H1 (cell line): Measurements from ENCODE around the gene CPTP. TPM values are rescaled to one million over a fixed set of nuclear protein-coding genes. Genes with fewer than 3 reads are reported as not detected.

Experiments used
- CTCF ChIA-PET: fragments of 300-600 bp; sonication (Branson Sonifier 250); formaldehyde crosslinking; loops from one replicate; lab custom pipeline; 2021; ENCODE audit not compliant: partially characterized antibody; lab: Charles Lee
- POLR2A ChIA-PET: fragments of 300-600 bp; sonication (Branson Sonifier 250); formaldehyde crosslinking; loops from one replicate; lab custom pipeline; 2021; ENCODE audit warnings: inconsistent platforms; ENCODE audit not compliant: partially characterized antibody; lab: Charles Lee
- DNase-seq, 2 experiments: peaks; one replicate each; pipeline versions ENCODE4 v3.0.0 to v3.0.0-alpha.2; 2010 to 2022; ENCODE audit warnings: low spot score in 2 of 2, low read depth in 1 of 2, mixed read lengths in 1 of 2
- FAIRE-seq: peaks from 2 replicates; lab custom pipeline; 2011; peaks lifted over from hg19 to GRCh38; lab: Jason Lieb, UNC
- H2AFZ ChIP-seq: 2 replicates; pipeline ENCODE4 v1.8.1; 2012; ENCODE audit warnings: low read length, inconsistent platforms
- H2AK5ac ChIP-seq: 2 replicates; pipeline ENCODE4 v1.6.1; 2013; ENCODE audit warnings: low read depth, low read length
- H2BK120ac ChIP-seq: replicated peaks from 2 replicates; pipeline ENCODE3; 2013; ENCODE audit warnings: low read depth, low read length, inconsistent platforms
- H2BK12ac ChIP-seq: 2 replicates; pipeline ENCODE4 v1.6.1; 2013; ENCODE audit warnings: low read depth, low read length
- H2BK15ac ChIP-seq: 2 replicates; pipeline ENCODE4 v1.6.1; 2013; ENCODE audit warnings: low read length
- H2BK20ac ChIP-seq: 2 replicates; pipeline ENCODE4 v1.6.1; 2013; ENCODE audit warnings: low read length
- H2BK5ac ChIP-seq: 2 replicates; pipeline ENCODE4 v1.6.1; 2013; ENCODE audit warnings: low read depth, low read length
- H3K14ac ChIP-seq: 2 replicates; pipeline ENCODE4 v1.6.1; 2013; ENCODE audit warnings: inconsistent platforms; ENCODE audit not compliant: insufficient read length
- H3K18ac ChIP-seq: 2 replicates; pipeline ENCODE4 v1.6.1; 2013; ENCODE audit warnings: low read length; ENCODE audit errors: extremely low read depth
- H3K23ac ChIP-seq: 2 replicates; pipeline ENCODE4 v1.6.1; 2013; ENCODE audit warnings: inconsistent platforms; ENCODE audit not compliant: insufficient read length
- H3K23me2 ChIP-seq: 2 replicates; pipeline ENCODE4 v1.6.1; 2013; ENCODE audit warnings: low read depth, low read length
- H3K27ac ChIP-seq: 2 replicates; pipeline ENCODE4 v1.6.1; 2011; ENCODE audit warnings: low read depth, low read length, inconsistent platforms
- H3K27me3 ChIP-seq, 4 experiments: replicated peaks in 1 of 4; 1 replicate in 1 of 4; 2 replicates in 3 of 4; pipeline versions ENCODE4 v1.6.1 to v1.8.1; 2011 to 2013; ENCODE audit warnings: low read length in 3 of 4, mild to moderate bottlenecking in 3 of 4, inconsistent platforms in 2 of 4, mixed read lengths in 2 of 4, moderate library complexity in 1 of 4; ENCODE audit not compliant: control insufficient read depth in 3 of 4, insufficient read depth in 3 of 4; ENCODE audit errors: extremely low read depth in 1 of 4
- H3K36me3 ChIP-seq, 4 experiments: 2 replicates each; pipeline versions ENCODE4 v1.6.1 to v1.8.1; 2011 to 2013; ENCODE audit warnings: mild to moderate bottlenecking in 4 of 4, low read length in 3 of 4, moderate library complexity in 2 of 4, control low read depth in 1 of 4, inconsistent platforms in 1 of 4; ENCODE audit not compliant: insufficient read depth in 4 of 4, control insufficient read depth in 2 of 4
- H3K4ac ChIP-seq: replicated peaks from 2 replicates; pipeline ENCODE3; 2013; ENCODE audit warnings: low read length, low read depth, mixed read lengths, inconsistent platforms; ENCODE audit not compliant: insufficient read length
- H3K4me1 ChIP-seq, 4 experiments: replicated peaks in 1 of 4; 1 replicate in 1 of 4; 2 replicates in 3 of 4; pipeline versions ENCODE4 v1.6.1 to v1.8.1; 2011 to 2013; ENCODE audit warnings: low read length in 3 of 4, inconsistent platforms in 2 of 4, mixed read lengths in 1 of 4; ENCODE audit not compliant: insufficient read depth in 4 of 4, control insufficient read depth in 3 of 4
- H3K4me2 ChIP-seq, 2 experiments: 2 replicates each; pipeline versions ENCODE4 v1.6.1 to v1.8.1; 2011 to 2013; ENCODE audit warnings: low read depth in 2 of 2, low read length in 2 of 2, control low read depth in 1 of 2, inconsistent platforms in 1 of 2, mild to moderate bottlenecking in 1 of 2; ENCODE audit not compliant: insufficient read depth in 1 of 2
- H3K4me3 ChIP-seq, 4 experiments: fragments of 200-600, 300-600 bp in 1 of 4; sonication (generic), shearing (Covaris generic), sonication (Bioruptor Twin) in 1 of 4; 2 replicates each; pipeline versions ENCODE4 v1.5.1 to v1.8.1; 2011 to 2016; ENCODE audit warnings: low read length in 4 of 4, low read depth in 3 of 4, control low read depth in 2 of 4, inconsistent platforms in 2 of 4, mild to moderate bottlenecking in 2 of 4, mixed read lengths in 1 of 4, moderate library complexity in 1 of 4; ENCODE audit not compliant: insufficient read depth in 2 of 4; ENCODE audit errors: extremely low read depth in 1 of 4
- H3K56ac ChIP-seq: replicated peaks from 2 replicates; pipeline ENCODE3; 2013; ENCODE audit warnings: low read depth, mild to moderate bottlenecking, mixed read lengths, low read length, inconsistent platforms; ENCODE audit not compliant: insufficient read length
- H3K79me1 ChIP-seq: 2 replicates; pipeline ENCODE4 v1.6.1; 2013; ENCODE audit warnings: low read depth, low read length, control low read depth
- H3K79me2 ChIP-seq, 2 experiments: 2 replicates each; pipeline versions ENCODE4 v1.6.1 to v1.8.1; 2012 to 2013; ENCODE audit warnings: low read length in 2 of 2, mild to moderate bottlenecking in 2 of 2, inconsistent platforms in 1 of 2; ENCODE audit not compliant: insufficient read depth in 2 of 2, control insufficient read depth in 1 of 2
- H3K9ac ChIP-seq, 4 experiments: replicated peaks in 1 of 4; 1 replicate in 1 of 4; 2 replicates in 3 of 4; pipeline versions ENCODE4 v1.6.1 to v1.8.1; 2011 to 2013; ENCODE audit warnings: low read depth in 3 of 4, low read length in 3 of 4, control low read depth in 2 of 4, mild to moderate bottlenecking in 2 of 4, moderate library complexity in 2 of 4, inconsistent platforms in 1 of 4; ENCODE audit errors: extremely low read depth in 1 of 4
- H3K9me3 ChIP-seq, 2 experiments: 2 replicates each; pipeline versions ENCODE4 v1.6.1 to v1.8.1; 2012 to 2013; ENCODE audit warnings: mild to moderate bottlenecking in 2 of 2, moderate library complexity in 2 of 2, control low read depth in 1 of 2, inconsistent platforms in 1 of 2, low read depth in 1 of 2, low read length in 1 of 2, mixed read lengths in 1 of 2; ENCODE audit not compliant: insufficient read depth in 2 of 2
- H4K20me1 ChIP-seq, 2 experiments: replicated peaks in 1 of 2; 2 replicates each; pipeline versions ENCODE3 to v1.8.1; 2011 to 2013; ENCODE audit warnings: inconsistent platforms in 2 of 2, low read length in 2 of 2, mild to moderate bottlenecking in 1 of 2; ENCODE audit not compliant: insufficient read depth in 2 of 2, control insufficient read depth in 1 of 2
- H4K5ac ChIP-seq: 2 replicates; pipeline ENCODE4 v1.6.1; 2013; ENCODE audit warnings: low read length, low read depth, mixed read lengths, inconsistent platforms; ENCODE audit not compliant: insufficient read length
- H4K8ac ChIP-seq: 2 replicates; pipeline ENCODE4 v1.8.0; 2013; ENCODE audit warnings: mild to moderate bottlenecking, moderate library complexity, low read length, inconsistent platforms; ENCODE audit not compliant: insufficient read depth; ENCODE audit errors: extremely low read depth
- H4K91ac ChIP-seq: replicated peaks from 2 replicates; pipeline ENCODE3; 2013; ENCODE audit warnings: low read length, mixed read lengths, inconsistent platforms; ENCODE audit not compliant: insufficient read length
- ATF2 ChIP-seq: IDR thresholded peaks from 2 replicates; pipeline ENCODE4 v1.6.1; 2012; ENCODE audit warnings: low read length, inconsistent platforms
- CEBPB ChIP-seq: IDR thresholded peaks from 2 replicates; pipeline ENCODE4 v1.6.1; 2012; ENCODE audit warnings: low read depth, low read length
- GTF2F1 ChIP-seq: IDR thresholded peaks from 2 replicates; pipeline ENCODE4 v1.6.1; 2012; ENCODE audit warnings: low read depth, low read length, improper control_type of control experiment, borderline replicate concordance
- JUN ChIP-seq: IDR thresholded peaks from 2 replicates; pipeline ENCODE4 v1.6.1; 2011; ENCODE audit warnings: low read depth, mild to moderate bottlenecking, improper control_type of control experiment, low read length
- KDM4A ChIP-seq: IDR thresholded peaks from one replicate; pipeline ENCODE4 v1.7.1; 2012; ENCODE audit warnings: low read depth, mild to moderate bottlenecking, moderate library complexity, low read length, inconsistent platforms; ENCODE audit not compliant: severe bottlenecking
- SRF ChIP-seq: IDR thresholded peaks from 2 replicates; pipeline ENCODE4 v1.6.1; 2011; ENCODE audit warnings: mild to moderate bottlenecking, low read depth, low read length, moderate library complexity
- SUZ12 ChIP-seq: fragments of 200-600 bp; sonication (generic); IDR thresholded peaks from 2 replicates; pipeline ENCODE4 v1.6.1; 2012; ENCODE audit warnings: mild to moderate bottlenecking, inconsistent platforms, low read length, moderate library complexity, mixed read lengths
- TEAD4 ChIP-seq: IDR thresholded peaks from 2 replicates; pipeline ENCODE4 v1.6.1; 2012; ENCODE audit warnings: low read depth, low read length, inconsistent platforms, mixed read lengths
- ZNF274 ChIP-seq: IDR thresholded peaks from 2 replicates; pipeline ENCODE4 v1.7.0; 2012; ENCODE audit warnings: low read length, borderline replicate concordance; ENCODE audit errors: extremely low read depth
- WGBS, 2 experiments: shearing (Covaris generic) in 1 of 2; methylation state at CpG; one replicate each; pipeline versions ENCODE4 v1.1.6 to v1.1.7; 2013 to 2015; ENCODE audit warnings: low lambda C conversion rate in 2 of 2, mixed read lengths in 2 of 2, inconsistent platforms in 1 of 2, low coverage in 1 of 2, missing lambda C conversion rate in 1 of 2; ENCODE audit not compliant: insufficient replicate concordance in 2 of 2, insufficient coverage in 1 of 2, insufficient read length in 1 of 2; ENCODE audit errors: extremely low coverage in 1 of 2, missing lambda C conversion rate in 1 of 2; 5-methylcytosine and 5-hydroxymethylcytosine counted together
- polyA plus RNA-seq, 7 experiments: library from polyadenylated mRNA; depleted of rRNA in 3 of 7; stranded (reverse) in 5 of 7; unstranded in 2 of 7; fragments of >200 nt in 5 of 7; fragments of 200-250 nt in 2 of 7; gene quantifications; 1 replicate in 5 of 7; 2 replicates in 1 of 7; 4 replicates in 1 of 7; pipeline versions ENCODE4 v1.2.1 to v1.2.3, GENCODE V29; 2011 to 2013; ENCODE audit warnings: missing spikeins in 2 of 7, mixed read lengths in 2 of 7
- total RNA-seq: library from RNA; stranded (reverse); fragmentation: NEBNext Ultra II Directional; extraction: Animal tissue kit (Norgen Biotek cat#: 25700); gene quantifications from 2 replicates; pipeline ENCODE4 v1.2.1, GENCODE V29; 2021

The CPTP gene
- total and polyA plus RNA-seq, 2 of the 8 experiments (the other 6 are each of a cell fraction or from before 2014, with no cell fraction given), result 8.1 to 10.6 TPM

- Histone ChIP-seq H3K18ac (peak overlapping the region; percentile 78; the same call in 1 of the 2 replicates), H2BK15ac (peak overlapping the region; percentile 61; the same call in 1 of the 2 replicates), H2AFZ (no peak overlapping the region), H4K91ac (peak overlapping the region; percentile 81), H3K36me3 (no peaks in the 10 kb centered on the region; a peak in 1 of 8 replicates), H3K4me1 (peaks cover 0 to 40% (median 31%) of the 10 kb centered on the region in 4 experiments; a peak in 6 of 7 replicates), H3K79me2 (peaks cover 0 to 6% of the 10 kb centered on the region in 2 experiments; a peak in 1 of 4 replicates), H3K79me1 (peaks cover 4% of the 10 kb centered on the region; the same call in 1 of the 2 replicates), H2BK5ac (peak overlapping the region; percentile 78; the same call in 1 of the 2 replicates), H3K4ac (peak overlapping the region; percentile 37), H2BK12ac (0 out of 2 replicates have a peak overlapping the region, but pooled peaks have one; percentile 9), H2BK20ac (no peak overlapping the region), H2BK120ac (peak overlapping the region; percentile 94), H3K4me2 (peak overlapping the region; percentile 59 to 95), H4K5ac (peak overlapping the region; percentile 66), H4K8ac (peak overlapping the region; percentile 96; the same call in 1 of the 2 replicates), H4K20me1 (peaks cover 0 to 23% of the 10 kb centered on the region in 2 experiments), H3K9ac (peak overlapping the region in 1 of 4 experiments; percentile 13; a peak in 1 of 7 replicates), H3K27me3 (peaks cover 0 to 4% (median 1%) of the 10 kb centered on the region in 4 experiments; a peak in 1 of 7 replicates), H3K14ac (no peak overlapping the region), H3K9me3 (no peaks in the 10 kb centered on the region), H3K4me3 (no peak overlapping the region), H3K27ac (peak overlapping the region; percentile 38; the same call in 1 of the 2 replicates), H3K23me2 (peaks cover 21% of the 10 kb centered on the region; the same call in 1 of the 2 replicates), H3K23ac (no peak overlapping the region), H3K56ac (no peak overlapping the region), H2AK5ac (no peak overlapping the region)
- DNase-seq, result no peak
- FAIRE-seq, result no peak
- ChIA-PET CTCF (interaction anchor here (0.7 to 2.1 kb wide), 5 partner anchors 9 to 124 kb away, joined by 3 to 17 read pairs (median 3); no protein-coding TSS in a partner anchor), POLR2A (interaction anchor here (0.5 to 1.5 kb wide), 10 partner anchors 9 to 101 kb away, joined by 3 to 6 read pairs (median 3); partner anchors contain the start of gene AURKAIP1)
- WGBS, 2 experiments, result 55% methylated on average over 14 of the region's 25 CpGs; no CpG with 5 or more reads in 1 of the 2 experiments
- no peak for TF ChIP-seq SRF
- no peak for TF ChIP-seq SUZ12
- no peak for TF ChIP-seq CEBPB
- no peak for TF ChIP-seq GTF2F1
- no peak for TF ChIP-seq KDM4A
- TF ChIP-seq JUN, result no peak
- no peak for TF ChIP-seq ZNF274
- no peak for TF ChIP-seq TEAD4
- TF ChIP-seq ATF2, result no peak
These were observed 19.1 kb upstream of the CPTP start for GRCh38 chr1:1305300-1306069.
